ENCODE measurements around the gene P2RY13. TPM values are rescaled to one million over a fixed set of nuclear protein-coding genes. Genes with fewer than 3 reads are reported as not detected.

P2RY13 gene
- total and polyA plus RNA-seq, 2 of the 4 experiments (the other 2 are of a cell fraction) = not detected

DNA sequence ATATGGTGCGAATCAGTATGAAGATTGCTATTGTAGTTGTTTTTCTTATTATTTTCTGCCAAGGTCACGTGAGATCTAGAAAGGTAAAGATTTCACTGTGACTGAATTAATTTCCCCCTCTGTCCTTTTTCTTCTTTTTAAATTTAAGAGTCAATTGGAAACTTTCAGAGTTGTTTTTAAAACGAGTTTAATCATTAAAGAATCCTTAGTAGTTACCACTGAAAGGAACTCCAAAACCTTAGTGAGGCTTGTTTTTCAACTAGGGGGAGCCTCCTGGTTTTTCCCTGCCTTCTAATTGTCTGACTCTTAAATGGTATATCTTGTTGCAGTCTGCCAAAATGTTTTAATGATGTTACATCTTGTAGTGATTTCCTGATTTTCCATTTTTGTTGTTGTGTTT, 37.6 kb upstream of the P2RY13 start:
- WGBS, 2 experiments (ENCODE audit: extremely low coverage in 2 of 2, insufficient read length in 1 of 2) = no CpG with 5 or more reads among the region's 3 CpGs
- ATAC-seq (ENCODE audit: low read depth) = no peak
- H2AFZ ChIP-seq (replicated peaks; ENCODE audit: low read length, poor library complexity) = no peak overlapping the region
- H3K9me1 ChIP-seq (ENCODE audit: insufficient read depth, low read length) = no peaks in the 10 kb centered on the region
- no peak overlapping the region for H3K9ac ChIP-seq (ENCODE audit: low read depth, low read length)
- ChIA-PET CTCF (no interaction called here), POLR2A (ENCODE audit: unreplicated experiment) (no interaction called here)
- intact Hi-C loops (cut with micrococcal nuclease) = no loop called here
- no peak for DNase-seq
- no peaks in the 10 kb centered on the region for H4K20me1 ChIP-seq (ENCODE audit: insufficient read depth, low read length)
- no TSS peak for BruUV-seq (replicated peaks)
- no peak overlapping the region for H3K27ac ChIP-seq (ENCODE audit: insufficient read depth, low read length)
- dilution Hi-C loops (cut with HindIII; ENCODE audit: low sequenced_read_pairs, unreplicated experiment) = no loop called here
- no peaks in the 10 kb centered on the region for H3K27me3 ChIP-seq (ENCODE audit: control insufficient read depth, insufficient read depth, low read length)
- no peak overlapping the region for H3K4me3 ChIP-seq (ENCODE audit: insufficient read depth, low read depth, low read length)
- no peaks in the 10 kb centered on the region for H3K79me1 ChIP-seq (ENCODE audit: low read depth in 1 of 2, low read length in 2 of 2)
- H3K4me1 ChIP-seq (ENCODE audit: control insufficient read depth, insufficient read depth, low read length) = peaks cover 10% of the 10 kb centered on the region
- no peak overlapping the region for H3K4me2 ChIP-seq (ENCODE audit: low read depth, low read length)
- in situ Hi-C loops (cut with MboI; ENCODE audit: low sequenced_read_pairs) = no loop called here
- no peak overlapping the region for H3K56ac ChIP-seq (ENCODE audit: extremely low read depth, insufficient read depth, low read length)
- no peak overlapping the region for H3K4ac ChIP-seq (ENCODE audit: low read depth, low read length)
- no peak overlapping the region for H2AK9ac ChIP-seq (replicated peaks; ENCODE audit: low read depth, low read length, poor library complexity)
- H3K23ac ChIP-seq (ENCODE audit: low read depth, low read length) = no peak overlapping the region
- no peak overlapping the region for H4K5ac ChIP-seq (ENCODE audit: low read depth, low read length)
- no peak overlapping the region for H2AK5ac ChIP-seq (ENCODE audit: low read depth, low read length)
- H2BK5ac ChIP-seq (ENCODE audit: low read depth, low read length, poor library complexity, severe bottlenecking) = no peak overlapping the region
- H4K8ac ChIP-seq (ENCODE audit: low read depth in 2 of 2, low read length in 2 of 2) = no peak overlapping the region
- TF ChIP-seq MAZ (IDR thresholded peaks at IDR 0.05; ENCODE audit: borderline replicate concordance, low read depth, low read length) (no peak), RCOR1 (IDR thresholded peaks at IDR 0.05; ENCODE audit: insufficient replicate concordance, low read length) (no peak), BHLHE40 (IDR thresholded peaks at IDR 0.05; ENCODE audit: low read depth, low read length) (no peak), RFX5 (IDR thresholded peaks at IDR 0.05; ENCODE audit: low read depth, low read length) (no peak)
- TF ChIP-seq, protein P1, sequence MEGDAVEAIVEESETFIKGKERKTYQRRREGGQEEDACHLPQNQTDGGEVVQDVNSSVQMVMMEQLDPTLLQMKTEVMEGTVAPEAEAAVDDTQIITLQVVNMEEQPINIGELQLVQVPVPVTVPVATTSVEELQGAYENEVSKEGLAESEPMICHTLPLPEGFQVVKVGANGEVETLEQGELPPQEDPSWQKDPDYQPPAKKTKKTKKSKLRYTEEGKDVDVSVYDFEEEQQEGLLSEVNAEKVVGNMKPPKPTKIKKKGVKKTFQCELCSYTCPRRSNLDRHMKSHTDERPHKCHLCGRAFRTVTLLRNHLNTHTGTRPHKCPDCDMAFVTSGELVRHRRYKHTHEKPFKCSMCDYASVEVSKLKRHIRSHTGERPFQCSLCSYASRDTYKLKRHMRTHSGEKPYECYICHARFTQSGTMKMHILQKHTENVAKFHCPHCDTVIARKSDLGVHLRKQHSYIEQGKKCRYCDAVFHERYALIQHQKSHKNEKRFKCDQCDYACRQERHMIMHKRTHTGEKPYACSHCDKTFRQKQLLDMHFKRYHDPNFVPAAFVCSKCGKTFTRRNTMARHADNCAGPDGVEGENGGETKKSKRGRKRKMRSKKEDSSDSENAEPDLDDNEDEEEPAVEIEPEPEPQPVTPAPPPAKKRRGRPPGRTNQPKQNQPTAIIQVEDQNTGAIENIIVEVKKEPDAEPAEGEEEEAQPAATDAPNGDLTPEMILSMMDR (conservative IDR thresholded peaks at IDR 0.05; ENCODE audit: low read depth, low read length) = no peak
- H3K18ac ChIP-seq (ENCODE audit: low read depth, low read length) = no peak overlapping the region
- no peak overlapping the region for H2BK20ac ChIP-seq (ENCODE audit: low read depth, low read length)
- no peak overlapping the region for H2BK120ac ChIP-seq (ENCODE audit: low read depth, low read length)
- H3K14ac ChIP-seq (replicated peaks; ENCODE audit: low read depth, low read length) = no peak overlapping the region
- H2BK15ac ChIP-seq (ENCODE audit: low read depth, low read length) = no peak overlapping the region
- H4K91ac ChIP-seq (ENCODE audit: insufficient read depth, low read depth, low read length) = no peak overlapping the region
- no peaks in the 10 kb centered on the region for H3K9me3 ChIP-seq (ENCODE audit: control insufficient read depth, insufficient read depth, low read length)
- H3K36me3 ChIP-seq (ENCODE audit: control insufficient read depth, insufficient read depth, low read length) = no peaks in the 10 kb centered on the region

All from IMR-90 (cell line).